ENCODE data around the gene ANKRD34B.

The ANKRD34B gene

DNA sequence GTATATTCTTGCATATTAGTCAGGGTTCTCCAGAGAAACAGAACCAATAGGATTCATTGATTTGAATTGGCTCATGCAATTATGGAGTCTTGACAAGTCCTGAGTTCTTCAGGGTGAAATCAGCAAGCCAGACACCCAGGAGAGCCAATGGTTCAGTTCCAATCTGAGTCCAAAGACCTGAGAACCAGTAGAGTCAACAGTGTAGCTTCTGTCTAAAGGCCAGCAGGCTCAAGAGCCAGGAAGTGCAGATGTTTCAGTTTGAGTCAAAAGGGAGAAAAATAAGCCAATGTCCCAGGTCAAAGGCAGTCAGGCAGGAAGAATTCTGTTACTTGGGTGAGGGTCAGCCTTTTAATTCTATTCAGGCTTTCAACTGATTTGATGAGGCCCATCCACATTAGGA, 37.8 kb upstream of the ANKRD34B start:
- Histone ChIP-seq H2AFZ (ENCODE audit: low read depth, low read length, severe bottlenecking) (no peak overlapping the region), H3K9me2 (replicated peaks; ENCODE audit: insufficient read depth, low read length) (no peaks in the 10 kb centered on the region), H3K79me2 (ENCODE audit: insufficient read depth, low read length) (no peaks in the 10 kb centered on the region), H3K9ac (ENCODE audit: low read length) (no peak overlapping the region), H3K4me2 (ENCODE audit: low read depth, low read length, poor library complexity, severe bottlenecking) (no peak overlapping the region), H3K4me3 (ENCODE audit: insufficient read depth, low read length, poor library complexity, severe bottlenecking) (no peak overlapping the region), H3K36me3 (ENCODE audit: low read length) (0 out of 2 replicates have a peak, but pooled peaks cover 4% of the 10 kb centered on the region), H4K20me1 (ENCODE audit: low read depth, low read length) (no peaks in the 10 kb centered on the region), H3K9me3 (ENCODE audit: insufficient read depth, low read length) (no peaks in the 10 kb centered on the region), H3K27ac (ENCODE audit: low read depth, low read length) (no peak overlapping the region), H3F3A (ENCODE audit: insufficient read depth) (no peaks in the 10 kb centered on the region), H3K27me3 (ENCODE audit: low read length) (no peaks in the 10 kb centered on the region)
- TF ChIP-seq EZH2phosphoT487 (conservative IDR thresholded peaks at IDR 0.05; ENCODE audit: low read length): no peak
- TF ChIP-seq, protein P1, sequence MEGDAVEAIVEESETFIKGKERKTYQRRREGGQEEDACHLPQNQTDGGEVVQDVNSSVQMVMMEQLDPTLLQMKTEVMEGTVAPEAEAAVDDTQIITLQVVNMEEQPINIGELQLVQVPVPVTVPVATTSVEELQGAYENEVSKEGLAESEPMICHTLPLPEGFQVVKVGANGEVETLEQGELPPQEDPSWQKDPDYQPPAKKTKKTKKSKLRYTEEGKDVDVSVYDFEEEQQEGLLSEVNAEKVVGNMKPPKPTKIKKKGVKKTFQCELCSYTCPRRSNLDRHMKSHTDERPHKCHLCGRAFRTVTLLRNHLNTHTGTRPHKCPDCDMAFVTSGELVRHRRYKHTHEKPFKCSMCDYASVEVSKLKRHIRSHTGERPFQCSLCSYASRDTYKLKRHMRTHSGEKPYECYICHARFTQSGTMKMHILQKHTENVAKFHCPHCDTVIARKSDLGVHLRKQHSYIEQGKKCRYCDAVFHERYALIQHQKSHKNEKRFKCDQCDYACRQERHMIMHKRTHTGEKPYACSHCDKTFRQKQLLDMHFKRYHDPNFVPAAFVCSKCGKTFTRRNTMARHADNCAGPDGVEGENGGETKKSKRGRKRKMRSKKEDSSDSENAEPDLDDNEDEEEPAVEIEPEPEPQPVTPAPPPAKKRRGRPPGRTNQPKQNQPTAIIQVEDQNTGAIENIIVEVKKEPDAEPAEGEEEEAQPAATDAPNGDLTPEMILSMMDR (IDR thresholded peaks at IDR 0.05; ENCODE audit: insufficient read depth, low read length, poor library complexity, severe bottlenecking): no peak

DNA sequence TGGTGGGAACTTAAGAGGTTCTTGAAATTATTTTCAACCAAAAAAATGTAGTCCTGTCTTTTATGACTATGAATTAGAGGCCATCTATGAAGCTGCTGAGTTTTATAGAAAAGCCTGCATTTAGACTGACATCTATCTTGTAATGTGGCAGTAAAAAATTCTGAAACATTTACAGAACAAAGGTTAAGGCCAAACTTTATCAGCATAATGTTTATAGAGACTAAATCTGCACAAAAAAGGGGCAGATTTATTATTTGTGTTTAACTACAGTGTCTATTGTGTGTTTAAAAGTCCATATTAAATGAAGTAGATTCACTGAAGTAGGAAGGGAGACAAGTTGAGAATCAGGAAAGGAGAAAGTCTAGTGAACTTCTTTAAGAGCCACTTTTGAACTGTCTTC, 37.3 kb upstream of the ANKRD34B start:
- Histone ChIP-seq H3K27me3 (ENCODE audit: low read length) (no peaks in the 10 kb centered on the region), H3F3A (ENCODE audit: insufficient read depth) (no peaks in the 10 kb centered on the region), H3K4me2 (ENCODE audit: low read depth, low read length, poor library complexity, severe bottlenecking) (no peak overlapping the region), H2AFZ (ENCODE audit: low read depth, low read length, severe bottlenecking) (no peak overlapping the region), H3K4me3 (ENCODE audit: insufficient read depth, low read length, poor library complexity, severe bottlenecking) (no peak overlapping the region), H3K27ac (ENCODE audit: low read depth, low read length) (no peak overlapping the region), H3K9ac (ENCODE audit: low read length) (no peak overlapping the region), H3K9me2 (replicated peaks; ENCODE audit: insufficient read depth, low read length) (no peaks in the 10 kb centered on the region), H3K9me3 (ENCODE audit: insufficient read depth, low read length) (no peaks in the 10 kb centered on the region), H3K79me2 (ENCODE audit: insufficient read depth, low read length) (no peaks in the 10 kb centered on the region), H4K20me1 (ENCODE audit: low read depth, low read length) (no peaks in the 10 kb centered on the region), H3K36me3 (ENCODE audit: low read length) (0 out of 2 replicates have a peak, but pooled peaks cover 4% of the 10 kb centered on the region)
- no peak for TF ChIP-seq EZH2phosphoT487 (conservative IDR thresholded peaks at IDR 0.05; ENCODE audit: low read length)
- TF ChIP-seq, protein P1 (IDR thresholded peaks at IDR 0.05; ENCODE audit: insufficient read depth, low read length, poor library complexity, severe bottlenecking): no peak

DNA sequence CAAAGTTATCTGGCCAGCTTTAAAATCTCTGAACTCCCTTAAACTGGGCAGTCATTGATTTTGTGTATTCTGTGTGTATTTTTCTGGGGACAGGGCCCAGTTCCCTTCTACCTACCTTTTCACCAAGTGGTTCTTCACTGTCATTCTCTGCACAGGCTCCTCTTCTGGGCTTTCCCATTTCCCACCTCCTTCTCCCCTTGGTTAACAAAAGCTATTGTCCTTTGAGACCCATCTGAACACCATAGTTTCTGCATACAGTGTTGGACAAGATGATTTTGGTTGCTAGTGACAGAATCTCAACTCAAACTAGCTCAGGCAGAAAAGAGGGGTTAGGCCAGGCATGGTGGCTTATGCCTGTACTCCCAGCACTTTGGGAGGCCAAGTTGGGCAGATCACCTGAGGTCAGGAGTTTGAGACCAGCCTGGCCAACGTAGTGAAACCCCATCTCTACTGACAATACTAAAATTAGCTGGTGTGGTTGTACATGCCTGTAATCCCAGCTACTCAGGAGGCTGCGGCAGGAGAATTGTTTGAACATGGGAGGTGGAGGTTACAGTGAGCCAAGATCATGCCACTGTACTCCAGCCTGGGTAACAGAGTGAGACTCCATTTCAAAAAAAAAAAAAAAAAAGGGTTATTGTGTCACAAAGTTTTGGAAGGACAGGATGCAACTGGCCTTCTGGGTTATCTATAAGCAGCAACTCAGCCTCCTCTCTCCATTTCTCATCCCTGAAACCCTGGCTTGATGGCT, 31.0 kb upstream of the ANKRD34B start:
- no peaks in the 10 kb centered on the region for H3K27me3 ChIP-seq (ENCODE audit: low read length)
- H3K9me3 ChIP-seq (ENCODE audit: insufficient read depth, low read length): no peaks in the 10 kb centered on the region
- H3K36me3 ChIP-seq (ENCODE audit: low read length): no peaks in the 10 kb centered on the region
- H2AFZ ChIP-seq (ENCODE audit: low read depth, low read length, severe bottlenecking): no peak overlapping the region
- no peaks in the 10 kb centered on the region for H3K9me2 ChIP-seq (replicated peaks; ENCODE audit: insufficient read depth, low read length)
- H4K20me1 ChIP-seq (ENCODE audit: low read depth, low read length): no peaks in the 10 kb centered on the region
- H3K4me3 ChIP-seq (ENCODE audit: insufficient read depth, low read length, poor library complexity, severe bottlenecking): no peak overlapping the region
- TF ChIP-seq EZH2phosphoT487 (conservative IDR thresholded peaks at IDR 0.05; ENCODE audit: low read length): no peak
- TF ChIP-seq, protein P1 (IDR thresholded peaks at IDR 0.05; ENCODE audit: insufficient read depth, low read length, poor library complexity, severe bottlenecking): no peak
- H3K9ac ChIP-seq (ENCODE audit: low read length): no peak overlapping the region
- H3K4me2 ChIP-seq (ENCODE audit: low read depth, low read length, poor library complexity, severe bottlenecking): no peak overlapping the region
- no peak overlapping the region for H3K27ac ChIP-seq (ENCODE audit: low read depth, low read length)
- H3K79me2 ChIP-seq (ENCODE audit: insufficient read depth, low read length): no peaks in the 10 kb centered on the region
- no peaks in the 10 kb centered on the region for H3F3A ChIP-seq (ENCODE audit: insufficient read depth)
